Endothelial cell of umbilical vein (primary cell): ENCODE data around the gene ARL13A. TPM values are rescaled to one million over a fixed set of nuclear protein-coding genes. Genes with fewer than 3 reads are reported as not detected.

ENCODE experiments used
- BruUV-seq: library from RNA; stranded (reverse); fragments of 400-500 nt; replicated peaks from 2 replicates; lab custom pipeline; 2021; lab: Mats Ljungman, UMichigan
- CTCF ChIA-PET: fragments of 300-600, 350-600 bp; sonication (Branson Sonifier 250); formaldehyde crosslinking; loops from one replicate; lab custom pipeline; 2021; ENCODE audit warnings: antibody characterized with exemption, inconsistent platforms; lab: Charles Lee
- POLR2A ChIA-PET: fragments of 300-600, 350-600 bp; sonication (Branson Sonifier 250); formaldehyde crosslinking; loops from one replicate; lab custom pipeline; 2021; ENCODE audit warnings: antibody characterized with exemption, inconsistent platforms; lab: Charles Lee
- DNase-seq: peaks from one replicate; pipeline ENCODE4 v3.0.0-alpha.2; 2011; ENCODE audit warnings: low read depth, low spot score
- FAIRE-seq: peaks from 2 replicates; lab custom pipeline; 2011; peaks lifted over from hg19 to GRCh38; lab: Jason Lieb, UNC
- H2AFZ ChIP-seq: 2 replicates; pipeline ENCODE4 v1.6.0; 2012; ENCODE audit warnings: low read depth, low read length, control low read depth, inconsistent platforms
- H3K27ac ChIP-seq: 2 replicates; pipeline ENCODE4 v1.5.1; 2011; ENCODE audit warnings: low read depth, mild to moderate bottlenecking, control low read depth, low read length, moderate library complexity; ENCODE audit not compliant: insufficient read depth
- H3K27me3 ChIP-seq, 2 experiments: 2 replicates each; pipeline versions ENCODE4 v1.6.0 to v1.6.1; 2011; ENCODE audit warnings: low read length in 2 of 2, mixed read lengths in 1 of 2; ENCODE audit not compliant: control insufficient read depth in 2 of 2, insufficient read depth in 2 of 2
- H3K36me3 ChIP-seq, 2 experiments: 2 replicates in 1 of 2; 3 replicates in 1 of 2; pipeline ENCODE4 v1.5.1; 2011; ENCODE audit warnings: low read length in 2 of 2, mild to moderate bottlenecking in 1 of 2, moderate library complexity in 1 of 2; ENCODE audit not compliant: control insufficient read depth in 2 of 2, insufficient read depth in 2 of 2; ENCODE audit errors: extremely low read depth in 1 of 2
- H3K4me1 ChIP-seq: 3 replicates; pipeline ENCODE4 v1.5.1; 2011; ENCODE audit warnings: mild to moderate bottlenecking, low read length; ENCODE audit not compliant: control insufficient read depth, insufficient read depth; ENCODE audit errors: extremely low read depth
- H3K4me2 ChIP-seq: 2 replicates; pipeline ENCODE4 v1.6.1; 2011; ENCODE audit warnings: low read length, control low read depth, mixed read lengths; ENCODE audit not compliant: insufficient read depth
- H3K4me3 ChIP-seq, 3 experiments: fragments of 200-600 bp in 1 of 3; sonication (generic), shearing (Covaris generic) in 1 of 3; replicated peaks in 1 of 3; 2 replicates each; pipeline ENCODE4 v1.5.1; 2011 to 2016; ENCODE audit warnings: control low read depth in 3 of 3, low read length in 3 of 3, mild to moderate bottlenecking in 2 of 3, inconsistent platforms in 1 of 3, low read depth in 1 of 3, moderate library complexity in 1 of 3; ENCODE audit not compliant: insufficient read depth in 1 of 3
- H3K79me2 ChIP-seq: 2 replicates; pipeline ENCODE4 v1.6.0; 2012; ENCODE audit warnings: low read length, inconsistent platforms; ENCODE audit not compliant: control insufficient read depth, insufficient read depth
- H3K9ac ChIP-seq: replicated peaks from 2 replicates; pipeline ENCODE3; 2011; ENCODE audit warnings: low read length, control low read depth; ENCODE audit not compliant: insufficient read depth; ENCODE audit errors: extremely low read depth
- H3K9me1 ChIP-seq: replicated peaks from 3 replicates; pipeline ENCODE4 v1.6.0; 2011; ENCODE audit warnings: mild to moderate bottlenecking, low read length; ENCODE audit not compliant: control insufficient read depth, insufficient read depth; ENCODE audit errors: extremely low read depth
- H3K9me3 ChIP-seq: replicated peaks from 2 replicates; pipeline ENCODE4 v1.5.1; 2012; ENCODE audit warnings: low read length, inconsistent platforms; ENCODE audit not compliant: control insufficient read depth, insufficient read depth
- H4K20me1 ChIP-seq: replicated peaks from 2 replicates; pipeline ENCODE3; 2011; ENCODE audit warnings: mild to moderate bottlenecking, low read length; ENCODE audit not compliant: control insufficient read depth, insufficient read depth; ENCODE audit errors: extremely low read depth
- FOS ChIP-seq: IDR thresholded peaks from 2 replicates; pipeline ENCODE4 v1.6.1; 2011; ENCODE audit warnings: mild to moderate bottlenecking, low read length, moderate library complexity, borderline replicate concordance; ENCODE audit not compliant: insufficient read depth
- POLR2A ChIP-seq: IDR thresholded peaks from 2 replicates; pipeline ENCODE4 v1.6.1; 2012; ENCODE audit warnings: low read depth, mild to moderate bottlenecking, control low read depth, low read length
- dilution Hi-C: fragments of 300-500 bp; cut with MboI; formaldehyde crosslinking; loops from one replicate; pipeline ENCODE4 v1.15.0; 2019; ENCODE audit warnings: low sequenced_read_pairs; ENCODE audit not compliant: extremely low pct_ligation_motif_present
- intact Hi-C: fragments of 100-400 bp; cut with micrococcal nuclease; formaldehyde crosslinking; loops from one replicate; pipeline ENCODE4 v1.10.0; 2022
- polyA plus RNA-seq, 4 experiments: library from polyadenylated mRNA; depleted of rRNA in 3 of 4; stranded (reverse) in 3 of 4; unstranded in 1 of 4; fragments of >200 nt; gene quantifications; 2 replicates each; pipeline versions ENCODE4 v1.2.1 to v1.2.3, GENCODE V29; 2011 to 2012; ENCODE audit warnings: missing spikeins in 1 of 4
- total RNA-seq: library from RNA; stranded (reverse); gene quantifications from 2 replicates; pipeline ENCODE4 v1.2.3, GENCODE V29; 2021
- TF ChIP-seq, protein P1 (sequence below), 2 donors: IDR thresholded peaks; 1 replicate in 1 of 2; 2 replicates in 1 of 2; pipeline ENCODE4 v1.5.1; 2011; ENCODE audit warnings: low read length in 2 of 2, mild to moderate bottlenecking in 2 of 2, moderate library complexity in 2 of 2, control low read depth in 1 of 2, inconsistent platforms in 1 of 2, low read depth in 1 of 2; ENCODE audit not compliant: insufficient read depth in 1 of 2; ENCODE audit errors: extremely low read depth in 1 of 2

ARL13A gene
- total and polyA plus RNA-seq, 2 donors (not counting 3 experiments of a cell fraction or from before 2014, with no cell fraction given) = not detected

GRCh38 chrX:100928660-100929613 is 40.6 kb upstream of the ARL13A start, which contains the start of gene XKRX:
Gene XKRX (minus strand): TSS chrX:100928917. CDS start chrX:100928304, 613 bp downstream.
- peak within 1 kb of the TSS; percentile 12 to 43 (median 43) for H3K4me3 ChIP-seq
- no peaks in the 10 kb centered on the region for H3K27me3 ChIP-seq
- dilution Hi-C loops (no loop called here), intact Hi-C loops (no loop called here)
- H3K4me2 ChIP-seq = peak within 1 kb of the TSS; percentile 62
- no peaks in the 10 kb centered on the region for H3K9me3 ChIP-seq
- FAIRE-seq (peak; percentile 78), DNase-seq (peak; percentile 26)
- ChIA-PET POLR2A (no interaction called here), CTCF (interaction anchor here (0.7 to 1.2 kb wide), 2 partner anchors 14 to 74 kb away, joined by 3 read pairs; no protein-coding TSS in a partner anchor)
- no peak within 1 kb of the TSS for H3K27ac ChIP-seq
- H3K36me3 ChIP-seq = no peaks in the 10 kb centered on the region
- H3K79me2 ChIP-seq = no peaks in the 10 kb centered on the region
- H2AFZ ChIP-seq = peak within 1 kb of the TSS; percentile 90
- H3K4me1 ChIP-seq = peaks cover 7% of the 10 kb centered on the region
- no peak for TF ChIP-seq POLR2A
- TF ChIP-seq FOS = no peak
- TF ChIP-seq, protein P1, sequence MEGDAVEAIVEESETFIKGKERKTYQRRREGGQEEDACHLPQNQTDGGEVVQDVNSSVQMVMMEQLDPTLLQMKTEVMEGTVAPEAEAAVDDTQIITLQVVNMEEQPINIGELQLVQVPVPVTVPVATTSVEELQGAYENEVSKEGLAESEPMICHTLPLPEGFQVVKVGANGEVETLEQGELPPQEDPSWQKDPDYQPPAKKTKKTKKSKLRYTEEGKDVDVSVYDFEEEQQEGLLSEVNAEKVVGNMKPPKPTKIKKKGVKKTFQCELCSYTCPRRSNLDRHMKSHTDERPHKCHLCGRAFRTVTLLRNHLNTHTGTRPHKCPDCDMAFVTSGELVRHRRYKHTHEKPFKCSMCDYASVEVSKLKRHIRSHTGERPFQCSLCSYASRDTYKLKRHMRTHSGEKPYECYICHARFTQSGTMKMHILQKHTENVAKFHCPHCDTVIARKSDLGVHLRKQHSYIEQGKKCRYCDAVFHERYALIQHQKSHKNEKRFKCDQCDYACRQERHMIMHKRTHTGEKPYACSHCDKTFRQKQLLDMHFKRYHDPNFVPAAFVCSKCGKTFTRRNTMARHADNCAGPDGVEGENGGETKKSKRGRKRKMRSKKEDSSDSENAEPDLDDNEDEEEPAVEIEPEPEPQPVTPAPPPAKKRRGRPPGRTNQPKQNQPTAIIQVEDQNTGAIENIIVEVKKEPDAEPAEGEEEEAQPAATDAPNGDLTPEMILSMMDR (IDR thresholded peaks at IDR 0.05; ENCODE audit: extremely low read depth in 1 of 2, insufficient read depth in 1 of 2, low read depth in 1 of 2, low read length in 2 of 2) = no peak
- BruUV-seq = no TSS peak
- H4K20me1 ChIP-seq = no peaks in the 10 kb centered on the region
- H3K9ac ChIP-seq = peak within 1 kb of the TSS; percentile 3
- H3K9me1 ChIP-seq = no peaks in the 10 kb centered on the region
